Stimulated activated CD8-positive, alpha-beta memory T cell treated with anti-CD3 and anti-CD28 coated beads, Interleukin-2, amount 100 ng/mL, for 48 hours (primary cell): ENCODE results near the gene ATRN.
"Not testable (repeated sequence)": the region's sequence is repeated elsewhere in the genome, so short reads cannot be mapped to it uniquely, and the experiment has no call there.

Experiments used
- DNase-seq, 2 donors: peaks; one replicate each; pipeline ENCODE4 v3.0.0-alpha.2; 2020; ENCODE audit warnings: low read depth in 2 of 2

ATRN gene

GRCh38 chr20:3470627-3471396 lies at the start of gene ATRN:
TSS of gene ATRN (plus strand) at chr20:3471018. CDS start at chr20:3471108, 90 bp downstream.
- DNase-seq, result peak; percentile 92 to 93

DNA sequence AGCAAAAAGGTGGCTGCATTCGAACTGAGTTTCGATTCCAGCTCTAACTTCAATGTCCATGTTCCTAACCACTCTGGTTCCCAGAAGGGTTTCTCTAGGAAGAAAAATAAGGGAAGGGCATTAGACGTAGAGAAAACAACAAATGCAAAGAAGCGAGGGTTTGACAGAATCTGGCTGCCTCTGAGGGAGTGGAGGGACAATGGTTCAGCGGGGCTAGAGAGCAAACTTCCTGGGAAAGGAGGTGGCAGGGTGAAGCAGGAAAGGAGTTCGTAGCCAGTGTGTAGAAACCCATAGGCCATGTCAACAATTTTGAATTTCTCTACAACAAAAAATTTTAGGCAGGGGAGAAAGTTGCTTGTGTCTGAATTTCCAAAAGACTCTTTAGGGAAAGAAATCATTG lies 48.8 kb upstream of the ATRN start:
- no peak for DNase-seq

DNA sequence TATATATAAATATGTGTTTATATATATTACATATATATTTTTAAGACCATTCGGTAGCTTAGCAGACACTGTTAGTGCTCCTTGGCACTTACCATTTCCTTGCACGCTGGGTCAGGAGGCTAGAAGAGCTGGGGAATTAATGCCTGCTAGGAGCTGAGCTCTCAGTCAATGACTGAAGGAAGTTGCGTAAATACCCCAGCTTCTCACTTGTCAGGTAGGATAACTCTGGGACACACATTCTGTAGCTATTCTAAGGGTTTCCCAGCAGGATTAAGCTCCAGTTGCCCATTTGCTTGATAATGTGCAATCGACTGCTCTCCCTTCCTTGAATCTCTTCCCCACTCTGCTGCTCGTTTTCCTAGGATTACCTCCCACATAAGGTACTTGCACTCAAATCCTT lies 47.7 kb upstream of the ATRN start:
- no peak for DNase-seq

GRCh38 chr20:3426766-3427165 lies 44.1 kb upstream of the ATRN start:
- not testable (repeated sequence) for DNase-seq

DNA sequence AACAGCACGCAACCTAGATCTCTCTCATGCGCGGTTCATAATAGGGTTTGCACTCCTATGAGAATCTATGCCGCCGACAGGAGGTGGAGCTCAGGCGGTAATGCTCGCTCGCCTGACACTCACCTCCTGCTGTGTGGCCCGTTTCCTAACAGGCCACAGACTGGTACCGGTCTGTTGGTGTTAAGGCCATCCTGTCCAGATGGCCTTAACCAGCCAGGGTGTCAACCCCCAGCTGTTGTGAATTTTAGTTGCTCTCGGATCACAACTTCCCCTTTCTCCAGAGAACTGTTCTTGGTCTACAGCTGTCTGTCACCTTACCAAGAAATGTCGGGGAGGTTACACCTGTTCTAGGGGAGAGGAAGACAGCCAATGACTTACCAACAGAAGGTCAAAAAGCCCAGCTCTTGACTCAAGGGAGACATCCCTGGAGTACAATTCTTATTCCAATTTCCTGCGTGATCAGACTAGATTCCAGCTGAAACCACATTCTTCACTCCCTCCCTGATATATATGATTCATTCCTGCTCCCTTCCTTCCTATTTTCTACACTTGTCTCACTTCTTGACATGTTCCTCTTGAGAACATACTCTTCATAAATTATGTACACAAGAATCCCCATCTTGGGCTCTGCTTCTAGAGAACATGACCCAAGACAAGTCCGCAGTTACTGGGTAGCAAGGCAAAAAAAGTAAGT lies 40.3 kb upstream of the ATRN start:
- no peak for DNase-seq

- DNase-seq, result no peak
These were observed 39.7 kb upstream of the ATRN start for GRCh38 chr20:3431109-3431508.

DNA sequence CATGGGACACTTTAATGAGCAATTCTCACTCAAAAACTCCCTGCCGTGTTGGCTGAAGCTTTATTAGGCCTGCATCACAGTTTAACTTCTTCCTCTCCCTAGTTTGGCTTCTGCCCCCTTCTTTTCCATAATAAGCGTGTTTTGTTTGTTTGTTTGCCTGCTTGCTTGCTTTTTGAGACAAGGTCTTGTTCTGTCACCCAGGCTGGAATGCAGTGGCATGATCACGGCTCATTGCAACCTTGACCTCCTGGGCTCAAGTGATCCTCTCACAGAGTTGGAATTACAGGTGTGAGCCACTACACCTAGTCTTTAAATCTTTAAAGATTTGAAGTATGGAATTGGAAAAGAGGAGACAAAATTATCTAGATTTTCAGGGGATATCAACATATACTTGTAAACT lies 38.0 kb upstream of the ATRN start:
- no peak for DNase-seq

DNA sequence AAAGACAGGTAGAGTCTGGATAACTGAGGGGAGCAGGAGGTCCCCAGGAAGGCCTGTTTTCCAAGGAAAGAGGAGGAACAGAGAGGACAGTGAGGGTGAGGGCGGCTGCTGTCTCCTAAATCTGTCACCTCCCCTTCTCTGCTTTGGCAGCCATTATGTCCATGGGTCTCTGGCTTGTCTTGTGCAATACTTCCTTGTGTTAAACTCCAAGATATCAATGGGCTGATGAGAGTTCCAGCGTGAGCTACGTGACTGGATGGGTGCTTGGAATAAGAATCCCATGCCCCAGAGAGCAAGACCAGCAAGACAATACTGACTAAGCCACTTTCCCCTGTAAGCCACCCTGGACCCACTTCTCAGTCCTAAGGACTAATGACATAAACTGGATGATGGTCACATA lies 37.1 kb upstream of the ATRN start:
- no peak for DNase-seq

DNA sequence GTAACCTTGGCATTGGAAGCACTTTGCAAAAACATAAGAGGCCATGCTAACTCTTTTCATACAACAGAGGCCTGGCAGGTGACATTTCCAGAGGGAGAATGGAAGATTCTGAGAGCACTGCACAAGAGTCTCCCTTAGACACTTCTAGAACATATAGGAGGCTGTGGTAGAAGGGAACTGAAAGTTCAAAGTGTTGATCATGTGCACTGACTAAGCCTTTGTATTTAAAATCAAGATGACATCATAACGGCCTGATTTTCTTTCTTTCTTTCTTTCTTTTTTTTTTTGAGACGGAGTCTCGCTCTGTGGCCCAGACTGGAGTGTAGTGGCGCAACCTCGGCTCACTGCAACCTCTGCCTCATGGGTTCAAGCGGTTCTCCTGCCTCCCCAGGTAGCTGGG lies 36.6 kb upstream of the ATRN start:
- DNase-seq, result no peak

DNA sequence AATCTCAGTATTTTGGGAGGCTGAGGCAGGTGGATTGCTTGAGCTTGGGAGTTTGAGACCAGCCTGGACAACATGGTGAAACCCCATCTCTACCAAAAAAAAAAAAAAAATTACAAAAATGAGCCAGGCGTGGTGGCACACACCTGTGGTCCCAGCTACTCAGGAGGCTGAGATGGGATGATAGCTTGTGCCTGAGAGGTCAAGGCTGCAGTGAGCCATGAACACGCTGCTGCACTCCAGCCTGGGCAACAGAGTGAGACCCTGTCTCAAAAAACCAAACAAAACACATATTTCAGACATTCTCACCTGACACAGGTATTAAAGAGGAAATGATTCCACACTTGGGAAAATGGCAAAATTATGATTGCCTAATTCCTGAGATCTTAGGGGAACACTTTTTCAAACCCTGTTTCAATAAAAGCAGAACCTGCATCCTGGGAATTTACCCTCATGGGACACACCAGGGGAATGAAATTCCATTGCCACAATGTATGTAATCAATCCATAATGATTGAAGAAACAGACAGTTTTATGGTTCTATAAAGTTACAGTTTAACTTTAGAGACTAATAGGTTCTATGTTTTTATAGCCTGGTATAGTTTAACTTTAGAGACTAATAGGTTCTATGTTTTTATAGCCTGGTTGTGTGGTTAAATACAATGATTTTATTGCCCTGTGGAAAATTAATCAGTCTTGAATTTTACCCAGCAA lies 33.8 kb upstream of the ATRN start:
- DNase-seq, result no peak

DNA sequence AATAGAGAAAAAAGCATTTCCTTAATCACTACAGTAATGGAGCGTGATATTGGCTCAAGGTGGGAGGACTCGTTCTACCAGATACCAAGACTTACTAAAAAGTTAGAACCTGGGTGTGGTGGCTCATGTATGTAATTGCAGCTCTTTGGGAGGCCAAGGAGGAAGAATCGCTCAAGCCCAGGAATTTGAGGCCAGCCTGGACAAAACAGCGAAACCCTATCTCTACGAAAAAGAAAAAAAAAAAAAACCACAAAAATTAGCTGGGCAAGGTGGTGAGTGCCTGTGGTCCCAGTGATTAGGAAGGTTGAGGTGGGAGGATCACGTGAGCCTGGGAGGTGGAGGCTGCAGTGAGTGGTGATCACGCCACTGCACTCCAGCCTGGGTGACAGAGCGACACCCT lies 24.0 kb upstream of the ATRN start:
- DNase-seq, result no peak

DNA sequence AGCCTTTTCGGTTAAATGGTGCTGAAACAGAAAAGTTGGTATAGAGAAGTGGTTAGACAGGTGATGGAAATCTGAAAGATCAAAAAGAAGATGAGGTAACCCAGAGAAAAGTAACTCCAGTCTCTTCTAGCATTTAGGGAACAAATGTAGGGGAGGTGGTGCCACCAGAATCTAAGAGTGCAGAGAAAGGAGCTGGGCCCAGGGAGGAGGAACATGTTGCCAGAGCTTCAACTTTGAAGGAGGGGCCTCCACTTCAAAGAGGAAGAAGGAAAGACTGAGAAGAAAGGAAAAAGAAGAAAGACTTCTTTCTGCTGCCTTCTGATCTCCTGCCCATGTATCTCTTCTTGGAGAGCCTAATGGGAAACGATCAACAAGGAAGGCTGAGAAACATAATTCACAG lies 23.5 kb upstream of the ATRN start:
- no peak for DNase-seq

DNA sequence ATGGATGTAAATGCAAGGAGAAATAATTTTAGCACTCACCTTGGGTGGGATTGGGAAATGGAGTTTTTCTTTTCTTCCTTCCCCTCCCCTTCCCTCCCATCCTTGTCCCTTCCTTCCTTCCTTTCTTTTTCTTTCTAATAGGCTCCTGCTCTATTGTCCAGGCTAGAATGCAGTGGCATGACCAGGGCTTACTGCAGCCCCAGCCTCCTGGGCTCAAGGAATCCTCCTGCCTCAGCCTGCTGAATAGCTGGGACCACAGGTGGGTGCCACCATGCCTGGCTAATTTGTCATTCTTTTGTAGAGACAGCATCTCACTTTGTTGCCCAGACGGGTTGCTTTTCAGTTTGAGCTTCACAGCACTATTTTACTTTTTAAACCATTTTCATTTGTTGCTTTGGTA lies 21.5 kb upstream of the ATRN start:
- DNase-seq, result no peak

DNA sequence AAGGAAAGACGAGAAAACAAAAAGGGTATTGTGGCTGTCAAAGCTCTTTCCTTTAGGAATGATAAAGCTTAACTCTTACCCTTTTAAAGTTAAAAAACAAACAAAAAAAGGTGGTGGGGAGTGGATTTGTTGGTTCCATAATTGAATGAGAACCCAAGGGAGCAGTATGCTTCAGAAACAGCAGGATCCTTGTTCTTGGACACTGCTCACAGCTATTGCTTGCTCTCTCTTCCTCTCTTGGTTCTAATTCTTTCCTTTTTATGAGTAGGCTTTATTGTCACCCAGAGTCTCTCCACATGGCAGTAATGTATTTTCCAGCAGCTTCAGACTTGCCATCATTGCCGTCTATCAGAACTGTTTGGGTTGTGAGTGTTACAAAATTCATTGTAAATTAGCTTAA lies 18.7 kb upstream of the ATRN start:
- DNase-seq, result no peak

DNA sequence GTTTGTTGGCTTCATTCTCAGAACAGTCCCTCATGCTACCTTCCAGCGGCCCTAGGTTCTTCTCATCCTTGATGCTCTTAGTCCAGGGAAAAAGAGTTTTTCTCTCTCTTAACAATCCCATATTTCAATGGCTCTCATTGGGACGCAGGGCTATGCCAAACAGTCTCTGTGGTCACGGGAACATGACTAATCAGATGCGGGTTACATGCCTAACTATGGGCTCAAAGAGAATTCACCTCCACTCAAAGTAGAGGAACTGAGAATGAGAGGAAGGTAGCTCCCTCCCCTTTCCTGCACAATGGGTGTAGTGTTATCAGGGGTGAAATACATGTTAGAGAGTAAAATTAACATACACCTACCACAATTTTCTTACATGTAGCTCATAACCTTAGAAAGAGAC lies 18.1 kb upstream of the ATRN start:
- no peak for DNase-seq

DNA sequence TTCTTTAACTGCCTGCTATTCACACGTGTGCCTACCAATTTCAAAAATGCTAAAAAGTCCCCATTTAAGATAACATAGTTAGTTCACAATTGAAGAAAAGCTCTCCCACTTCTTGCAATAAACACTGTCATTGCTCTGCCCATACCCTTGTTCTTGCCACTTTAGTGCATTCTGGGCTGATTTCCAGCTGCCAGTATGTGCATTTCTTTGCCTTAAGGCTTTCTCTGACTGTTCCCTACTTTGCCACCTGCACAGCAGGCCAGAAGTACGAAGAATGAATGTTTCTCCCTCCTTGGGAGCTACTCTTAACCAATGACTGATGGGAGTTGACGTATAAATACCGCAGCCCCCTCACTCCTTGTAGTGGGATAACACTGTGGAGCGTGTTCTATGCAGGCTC lies 16.0 kb upstream of the ATRN start:
- no peak for DNase-seq

DNA sequence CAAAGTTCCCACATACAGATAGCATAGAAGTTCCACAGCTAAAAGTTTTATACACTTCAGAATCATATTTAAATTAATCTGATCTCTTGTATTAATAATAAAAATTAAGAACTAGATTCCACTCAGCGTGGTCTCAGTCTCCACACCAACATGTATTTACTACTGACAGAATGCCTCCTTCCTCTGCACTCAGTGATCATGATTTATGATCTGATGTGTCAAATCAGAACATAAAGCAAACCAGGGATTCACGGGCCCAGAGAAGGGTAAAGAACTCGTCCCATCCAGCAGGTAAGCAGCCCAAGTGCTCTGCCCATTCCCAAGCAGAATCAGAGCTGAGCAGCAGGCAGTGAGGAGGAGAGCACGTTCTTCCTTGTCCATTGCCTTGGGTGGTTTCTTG lies 14.2 kb upstream of the ATRN start:
- DNase-seq, result no peak

- no peak for DNase-seq
These were observed 10.9 kb upstream of the ATRN start for GRCh38 chr20:3459881-3460307.

DNA sequence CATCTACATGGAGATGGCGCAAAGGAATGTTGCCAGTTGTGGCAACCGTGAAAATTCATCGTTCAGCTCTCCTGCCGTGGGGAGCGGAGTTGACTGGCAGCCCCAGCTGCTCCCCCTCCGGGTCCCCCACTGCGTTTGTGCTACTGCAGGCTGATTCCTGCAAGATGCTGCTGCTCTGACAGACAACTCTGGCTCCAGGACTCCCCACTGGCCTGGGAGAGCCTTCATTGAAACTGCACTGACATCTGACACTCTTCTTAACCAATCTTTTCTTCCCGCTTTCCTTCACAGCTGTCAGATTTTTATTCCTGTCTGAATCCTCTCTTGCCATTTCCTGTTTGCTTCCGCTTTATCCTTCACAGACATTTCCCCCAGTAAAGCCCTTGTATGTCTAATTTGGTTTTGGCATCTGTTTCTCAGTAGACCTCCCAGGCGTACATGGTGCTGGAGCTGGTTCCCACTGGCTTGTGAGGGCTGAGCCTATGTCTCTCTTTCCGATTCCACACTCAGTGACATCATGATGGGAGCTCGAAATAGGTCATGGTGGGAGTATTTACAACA lies 9.5 kb upstream of the ATRN start:
- no peak for DNase-seq

GRCh38 chr20:3461911-3462677 lies 8.7 kb upstream of the ATRN start:
- DNase-seq, result no peak

- DNase-seq, result no peak
These were observed 6.7 kb upstream of the ATRN start for GRCh38 chr20:3464166-3464565.

GRCh38 chr20:3465301-3465700 lies 5.5 kb upstream of the ATRN start:
- no peak for DNase-seq
